Smooth muscle cell (in vitro differentiated cells): ENCODE measurements around the gene SETX. TPM values are rescaled to one million over a fixed set of nuclear protein-coding genes. Genes with fewer than 3 reads are reported as not detected.

Experiments
- DNase-seq: peaks from one replicate; lab custom pipeline; 2025; ENCODE audit not compliant: unreplicated experiment; lab: John Stamatoyannopoulos, UW
- H2AFZ ChIP-seq: fragments of 200-600 bp; sonication (generic); 2 replicates; pipeline ENCODE4 v1.6.0; 2016; ENCODE audit warnings: antibody characterized with exemption, low read depth, mild to moderate bottlenecking
- H3F3A ChIP-seq: fragments of 200-600 bp; sonication (generic); 2 replicates; pipeline ENCODE4 v1.6.0; 2017; ENCODE audit warnings: antibody characterized with exemption, low read depth
- H3K27ac ChIP-seq: fragments of 200-600 bp; sonication (generic); 2 replicates; pipeline ENCODE4 v1.5.1; 2016; ENCODE audit warnings: low read depth, mild to moderate bottlenecking
- H3K27me3 ChIP-seq: fragments of 200-600 bp; sonication (generic); 2 replicates; pipeline ENCODE4 v1.6.1; 2016; ENCODE audit warnings: low read depth, mild to moderate bottlenecking
- H3K36me3 ChIP-seq: fragments of 200-600 bp; sonication (generic); 2 replicates; pipeline ENCODE4 v1.5.1; 2016; ENCODE audit warnings: low read depth
- H3K4me1 ChIP-seq: fragments of 200-600 bp; sonication (generic); 2 replicates; pipeline ENCODE4 v1.5.1; 2016; ENCODE audit warnings: low read depth
- H3K4me2 ChIP-seq: fragments of 200-600 bp; sonication (generic); 2 replicates; pipeline ENCODE4 v1.6.0; 2016; ENCODE audit warnings: mild to moderate bottlenecking
- H3K4me3 ChIP-seq: fragments of 200-600 bp; sonication (generic); 2 replicates; pipeline ENCODE4 v1.5.1; 2016; ENCODE audit warnings: mild to moderate bottlenecking
- H3K79me2 ChIP-seq: fragments of 200-600 bp; sonication (generic); 2 replicates; pipeline ENCODE4 v1.6.0; 2016; ENCODE audit warnings: low read depth, mild to moderate bottlenecking
- H3K9ac ChIP-seq: fragments of 200-600 bp; sonication (generic); 2 replicates; pipeline ENCODE4 v1.6.0; 2016; ENCODE audit warnings: low read depth
- H3K9me3 ChIP-seq: fragments of 200-600 bp; sonication (generic); replicated peaks from 2 replicates; pipeline ENCODE4 v1.5.1; 2016; ENCODE audit warnings: low read depth
- H4K20me1 ChIP-seq: fragments of 200-600 bp; sonication (generic); 2 replicates; pipeline ENCODE4 v1.6.0; 2016; ENCODE audit warnings: low read depth
- WGBS: methylation state at CpG from one replicate; pipeline ENCODE4 v1.1.7; 2016; ENCODE audit warnings: low lambda C conversion rate; 5-methylcytosine and 5-hydroxymethylcytosine counted together
- polyA plus RNA-seq: library from polyadenylated mRNA; unstranded; fragments of >200 nt; fragmentation: Nextera tagmentation; extraction: Ambion mirVana; gene quantifications from 2 replicates; pipeline ENCODE4 v1.2.1, GENCODE V29; 2016
- total RNA-seq: library from RNA; depleted of rRNA; stranded (reverse); fragments of >200 nt; gene quantifications from 2 replicates; pipeline ENCODE4 v1.2.3, GENCODE V29; 2014
- TF ChIP-seq, protein P1 (sequence below): fragments of 200-600 bp; sonication (generic); IDR thresholded peaks from 2 replicates; pipeline ENCODE4 v1.5.1; 2017; ENCODE audit warnings: borderline replicate concordance, mild to moderate bottlenecking, antibody characterized with exemption; ENCODE audit not compliant: insufficient read depth, poor library complexity, severe bottlenecking

SETX gene
- total and polyA plus RNA-seq, 2 experiments from 2014 or later: 11.4 to 50.9 TPM

DNA sequence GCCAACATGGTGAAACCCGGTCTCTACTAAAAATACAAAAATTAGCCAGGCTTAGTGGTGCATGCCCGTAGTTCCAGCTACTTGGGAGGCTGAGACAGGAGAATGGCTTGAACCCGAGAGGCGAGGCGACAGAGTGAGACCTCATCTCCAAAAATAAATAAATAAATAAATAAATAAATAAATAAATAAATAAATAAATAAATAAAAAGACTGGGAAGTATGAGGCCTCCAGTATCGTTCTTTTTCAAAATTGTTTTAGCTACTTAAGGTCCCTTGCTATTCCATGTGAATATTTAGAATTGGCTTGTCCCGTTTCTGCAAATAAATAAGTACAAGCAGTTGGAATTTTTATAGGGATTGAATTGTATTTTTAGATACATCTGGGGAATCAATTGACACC, 3.0 kb upstream of the SETX start:
- no peak overlapping the region for H3K27ac ChIP-seq
- DNase-seq: no peak
- H3F3A ChIP-seq: no peaks in the 10 kb centered on the region
- H2AFZ ChIP-seq: no peak overlapping the region
- no peaks in the 10 kb centered on the region for H3K9me3 ChIP-seq
- 96% methylated on average over 7 of the region's 7 CpGs for WGBS
- no peak overlapping the region for H3K4me3 ChIP-seq
- no peaks in the 10 kb centered on the region for H3K36me3 ChIP-seq
- H3K79me2 ChIP-seq: peaks cover 20% of the 10 kb centered on the region
- peaks cover 12% of the 10 kb centered on the region for H3K4me1 ChIP-seq
- H3K27me3 ChIP-seq: no peaks in the 10 kb centered on the region
- H4K20me1 ChIP-seq: peaks cover 13% of the 10 kb centered on the region
- TF ChIP-seq, protein P1, sequence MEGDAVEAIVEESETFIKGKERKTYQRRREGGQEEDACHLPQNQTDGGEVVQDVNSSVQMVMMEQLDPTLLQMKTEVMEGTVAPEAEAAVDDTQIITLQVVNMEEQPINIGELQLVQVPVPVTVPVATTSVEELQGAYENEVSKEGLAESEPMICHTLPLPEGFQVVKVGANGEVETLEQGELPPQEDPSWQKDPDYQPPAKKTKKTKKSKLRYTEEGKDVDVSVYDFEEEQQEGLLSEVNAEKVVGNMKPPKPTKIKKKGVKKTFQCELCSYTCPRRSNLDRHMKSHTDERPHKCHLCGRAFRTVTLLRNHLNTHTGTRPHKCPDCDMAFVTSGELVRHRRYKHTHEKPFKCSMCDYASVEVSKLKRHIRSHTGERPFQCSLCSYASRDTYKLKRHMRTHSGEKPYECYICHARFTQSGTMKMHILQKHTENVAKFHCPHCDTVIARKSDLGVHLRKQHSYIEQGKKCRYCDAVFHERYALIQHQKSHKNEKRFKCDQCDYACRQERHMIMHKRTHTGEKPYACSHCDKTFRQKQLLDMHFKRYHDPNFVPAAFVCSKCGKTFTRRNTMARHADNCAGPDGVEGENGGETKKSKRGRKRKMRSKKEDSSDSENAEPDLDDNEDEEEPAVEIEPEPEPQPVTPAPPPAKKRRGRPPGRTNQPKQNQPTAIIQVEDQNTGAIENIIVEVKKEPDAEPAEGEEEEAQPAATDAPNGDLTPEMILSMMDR: no peak
- no peak overlapping the region for H3K9ac ChIP-seq
- H3K4me2 ChIP-seq: no peak overlapping the region

DNA sequence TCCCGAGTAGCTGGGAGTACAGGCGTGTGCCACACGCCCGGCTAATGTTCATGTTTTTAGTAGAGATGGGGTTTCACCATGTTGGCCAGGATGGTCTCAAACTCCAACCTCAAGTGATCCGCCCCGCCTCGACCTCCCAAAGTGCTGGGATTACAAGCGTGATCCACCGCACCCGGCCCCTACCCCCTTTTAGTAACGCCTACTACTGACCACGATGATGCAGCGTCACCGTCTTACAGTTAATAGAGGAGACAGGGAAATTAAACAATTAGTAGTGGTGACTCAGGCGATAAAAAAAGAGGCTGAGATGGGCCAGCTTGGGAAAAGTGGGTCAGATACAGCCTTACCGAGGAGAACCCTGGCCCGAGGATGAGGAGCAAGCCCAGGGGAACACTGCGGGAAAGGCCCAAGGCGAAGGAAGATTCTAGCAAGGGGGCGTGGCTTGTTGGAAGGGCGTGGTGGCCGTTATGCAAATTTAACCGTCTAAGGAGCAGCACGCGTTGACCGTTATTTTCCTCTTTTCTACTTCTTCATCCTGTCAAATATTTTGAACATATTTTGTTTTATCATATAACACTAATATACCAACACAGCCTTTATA, 1.6 kb upstream of the SETX start:
- WGBS: 93% methylated on average over 26 of the region's 26 CpGs
- Histone ChIP-seq H3K27me3 (no peaks in the 10 kb centered on the region), H2AFZ (no peak overlapping the region), H3K79me2 (peaks cover 33% of the 10 kb centered on the region), H3K4me3 (no peak overlapping the region), H3K9me3 (no peaks in the 10 kb centered on the region), H3K4me2 (no peak overlapping the region), H3F3A (no peaks in the 10 kb centered on the region), H3K27ac (no peak overlapping the region), H3K36me3 (peaks cover under 1% of the 10 kb centered on the region), H3K9ac (no peak overlapping the region), H4K20me1 (peaks cover 25% of the 10 kb centered on the region), H3K4me1 (peaks cover 12% of the 10 kb centered on the region)
- no peak for DNase-seq
- TF ChIP-seq, protein P1: no peak

DNA sequence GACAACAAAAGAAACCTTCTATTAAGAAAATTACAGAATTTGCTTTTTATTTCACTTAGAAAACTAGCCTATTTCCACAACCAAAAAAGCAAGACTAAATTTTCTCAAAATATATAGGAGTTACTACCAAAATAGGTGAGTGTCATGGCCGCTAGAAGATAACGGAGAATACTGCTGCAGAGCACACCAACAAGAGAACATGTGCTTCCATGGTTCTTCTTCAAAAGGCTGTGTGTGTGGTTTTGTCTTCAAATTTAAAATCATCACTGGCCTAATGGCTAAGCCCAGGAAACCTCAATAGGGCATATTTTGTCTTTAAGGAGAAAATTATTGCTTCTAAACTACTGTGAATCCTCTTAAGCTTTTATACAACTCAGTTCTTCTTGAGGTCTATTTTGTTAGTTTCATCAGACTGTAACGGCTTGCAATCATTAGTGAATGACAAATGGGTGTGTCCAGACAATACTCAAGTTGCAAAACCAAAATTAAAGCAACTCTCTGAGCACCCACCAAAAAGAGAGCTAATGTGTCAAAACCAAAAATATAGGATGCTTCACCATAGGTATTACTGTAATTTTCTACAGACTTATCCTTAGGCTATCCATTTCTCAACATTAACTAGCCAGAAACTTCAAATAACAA, 3.3 kb downstream of the SETX start:
- no peak overlapping the region for H2AFZ ChIP-seq
- TF ChIP-seq, protein P1: no peak
- no peaks in the 10 kb centered on the region for H3K27me3 ChIP-seq
- H3K9me3 ChIP-seq: no peaks in the 10 kb centered on the region
- DNase-seq: no peak
- H3K9ac ChIP-seq: no peak overlapping the region
- peaks cover 60% of the 10 kb centered on the region for H4K20me1 ChIP-seq
- no peak overlapping the region for H3K27ac ChIP-seq
- H3K79me2 ChIP-seq: peaks cover 64% of the 10 kb centered on the region
- peaks cover 12% of the 10 kb centered on the region for H3K4me1 ChIP-seq
- no peaks in the 10 kb centered on the region for H3F3A ChIP-seq
- H3K36me3 ChIP-seq: peaks cover 13% of the 10 kb centered on the region
- H3K4me3 ChIP-seq: no peak overlapping the region
- 92% methylated on average over 3 of the region's 3 CpGs for WGBS
- H3K4me2 ChIP-seq: no peak overlapping the region
